Endothelial cell of umbilical vein (primary cell): ENCODE measurements around the gene OR6T1. TPM values are rescaled to one million over a fixed set of nuclear protein-coding genes. Genes with fewer than 3 reads are reported as not detected.

Experiments used
- BruUV-seq: library from RNA; stranded (reverse); fragments of 400-500 nt; replicated peaks from 2 replicates; lab custom pipeline; 2021; lab: Mats Ljungman, UMichigan
- CTCF ChIA-PET: fragments of 300-600, 350-600 bp; sonication (Branson Sonifier 250); formaldehyde crosslinking; loops from one replicate; lab custom pipeline; 2021; ENCODE audit warnings: antibody characterized with exemption, inconsistent platforms; lab: Charles Lee
- POLR2A ChIA-PET: fragments of 300-600, 350-600 bp; sonication (Branson Sonifier 250); formaldehyde crosslinking; loops from one replicate; lab custom pipeline; 2021; ENCODE audit warnings: antibody characterized with exemption, inconsistent platforms; lab: Charles Lee
- DNase-seq: peaks from one replicate; pipeline ENCODE4 v3.0.0-alpha.2; 2011; ENCODE audit warnings: low read depth, low spot score
- FAIRE-seq: peaks from 2 replicates; lab custom pipeline; 2011; peaks lifted over from hg19 to GRCh38; lab: Jason Lieb, UNC
- H2AFZ ChIP-seq: 2 replicates; pipeline ENCODE4 v1.6.0; 2012; ENCODE audit warnings: low read depth, low read length, control low read depth, inconsistent platforms
- H3K27ac ChIP-seq: 2 replicates; pipeline ENCODE4 v1.5.1; 2011; ENCODE audit warnings: low read depth, mild to moderate bottlenecking, control low read depth, low read length, moderate library complexity; ENCODE audit not compliant: insufficient read depth
- H3K27me3 ChIP-seq, 2 experiments: 2 replicates each; pipeline versions ENCODE4 v1.6.0 to v1.6.1; 2011; ENCODE audit warnings: low read length in 2 of 2, mixed read lengths in 1 of 2; ENCODE audit not compliant: control insufficient read depth in 2 of 2, insufficient read depth in 2 of 2
- H3K36me3 ChIP-seq, 2 experiments: 2 replicates in 1 of 2; 3 replicates in 1 of 2; pipeline ENCODE4 v1.5.1; 2011; ENCODE audit warnings: low read length in 2 of 2, mild to moderate bottlenecking in 1 of 2, moderate library complexity in 1 of 2; ENCODE audit not compliant: control insufficient read depth in 2 of 2, insufficient read depth in 2 of 2; ENCODE audit errors: extremely low read depth in 1 of 2
- H3K4me1 ChIP-seq: 3 replicates; pipeline ENCODE4 v1.5.1; 2011; ENCODE audit warnings: mild to moderate bottlenecking, low read length; ENCODE audit not compliant: control insufficient read depth, insufficient read depth; ENCODE audit errors: extremely low read depth
- H3K4me2 ChIP-seq: 2 replicates; pipeline ENCODE4 v1.6.1; 2011; ENCODE audit warnings: low read length, control low read depth, mixed read lengths; ENCODE audit not compliant: insufficient read depth
- H3K4me3 ChIP-seq, 3 experiments: fragments of 200-600 bp in 1 of 3; sonication (generic), shearing (Covaris generic) in 1 of 3; replicated peaks in 1 of 3; 2 replicates each; pipeline ENCODE4 v1.5.1; 2011 to 2016; ENCODE audit warnings: control low read depth in 3 of 3, low read length in 3 of 3, mild to moderate bottlenecking in 2 of 3, inconsistent platforms in 1 of 3, low read depth in 1 of 3, moderate library complexity in 1 of 3; ENCODE audit not compliant: insufficient read depth in 1 of 3
- H3K79me2 ChIP-seq: 2 replicates; pipeline ENCODE4 v1.6.0; 2012; ENCODE audit warnings: low read length, inconsistent platforms; ENCODE audit not compliant: control insufficient read depth, insufficient read depth
- H3K9ac ChIP-seq: replicated peaks from 2 replicates; pipeline ENCODE3; 2011; ENCODE audit warnings: low read length, control low read depth; ENCODE audit not compliant: insufficient read depth; ENCODE audit errors: extremely low read depth
- H3K9me1 ChIP-seq: replicated peaks from 3 replicates; pipeline ENCODE4 v1.6.0; 2011; ENCODE audit warnings: mild to moderate bottlenecking, low read length; ENCODE audit not compliant: control insufficient read depth, insufficient read depth; ENCODE audit errors: extremely low read depth
- H3K9me3 ChIP-seq: replicated peaks from 2 replicates; pipeline ENCODE4 v1.5.1; 2012; ENCODE audit warnings: low read length, inconsistent platforms; ENCODE audit not compliant: control insufficient read depth, insufficient read depth
- H4K20me1 ChIP-seq: replicated peaks from 2 replicates; pipeline ENCODE3; 2011; ENCODE audit warnings: mild to moderate bottlenecking, low read length; ENCODE audit not compliant: control insufficient read depth, insufficient read depth; ENCODE audit errors: extremely low read depth
- CTCF ChIP-seq, 2 donors: IDR thresholded peaks; 1 replicate in 1 of 2; 2 replicates in 1 of 2; pipeline ENCODE4 v1.5.1; 2011; ENCODE audit warnings: low read length in 2 of 2, mild to moderate bottlenecking in 2 of 2, moderate library complexity in 2 of 2, control low read depth in 1 of 2, inconsistent platforms in 1 of 2, low read depth in 1 of 2; ENCODE audit not compliant: insufficient read depth in 1 of 2; ENCODE audit errors: extremely low read depth in 1 of 2
- EZH2 ChIP-seq: IDR thresholded peaks from 2 replicates; pipeline ENCODE4 v1.6.1; 2012; ENCODE audit warnings: borderline replicate concordance, low read depth, mild to moderate bottlenecking, moderate library complexity, low read length, inconsistent platforms; ENCODE audit not compliant: severe bottlenecking
- FOS ChIP-seq: IDR thresholded peaks from 2 replicates; pipeline ENCODE4 v1.6.1; 2011; ENCODE audit warnings: mild to moderate bottlenecking, low read length, moderate library complexity, borderline replicate concordance; ENCODE audit not compliant: insufficient read depth
- JUN ChIP-seq: IDR thresholded peaks from 2 replicates; pipeline ENCODE4 v1.6.1; 2011; ENCODE audit warnings: borderline replicate concordance, low read depth; ENCODE audit not compliant: insufficient read length, insufficient read depth
- MAX ChIP-seq: IDR thresholded peaks from 2 replicates; pipeline ENCODE4 v1.6.1; 2011; ENCODE audit not compliant: insufficient read depth, insufficient read length
- POLR2A ChIP-seq: IDR thresholded peaks from 2 replicates; pipeline ENCODE4 v1.6.1; 2012; ENCODE audit warnings: low read depth, mild to moderate bottlenecking, control low read depth, low read length
- POLR2AphosphoS5 ChIP-seq: IDR thresholded peaks from 2 replicates; pipeline ENCODE4 v1.6.1; 2012; ENCODE audit warnings: low read depth, mild to moderate bottlenecking, control low read depth, low read length, moderate library complexity; ENCODE audit not compliant: insufficient read depth
- dilution Hi-C: fragments of 300-500 bp; cut with MboI; formaldehyde crosslinking; loops from one replicate; pipeline ENCODE4 v1.15.0; 2019; ENCODE audit warnings: low sequenced_read_pairs; ENCODE audit not compliant: extremely low pct_ligation_motif_present
- intact Hi-C: fragments of 100-400 bp; cut with micrococcal nuclease; formaldehyde crosslinking; loops from one replicate; pipeline ENCODE4 v1.10.0; 2022
- polyA plus RNA-seq, 4 experiments: library from polyadenylated mRNA; depleted of rRNA in 3 of 4; stranded (reverse) in 3 of 4; unstranded in 1 of 4; fragments of >200 nt; gene quantifications; 2 replicates each; pipeline versions ENCODE4 v1.2.1 to v1.2.3, GENCODE V29; 2011 to 2012; ENCODE audit warnings: missing spikeins in 1 of 4
- total RNA-seq: library from RNA; stranded (reverse); gene quantifications from 2 replicates; pipeline ENCODE4 v1.2.3, GENCODE V29; 2021

OR6T1 gene
- total and polyA plus RNA-seq, 2 donors (not counting 3 experiments of a cell fraction or from before 2014, with no cell fraction given) = not detected

- Histone ChIP-seq H3K4me3 (no peak overlapping the region), H4K20me1 (no peaks in the 10 kb centered on the region), H3K9me1 (no peaks in the 10 kb centered on the region), H3K79me2 (no peaks in the 10 kb centered on the region), H3K9ac (no peak overlapping the region), H3K4me2 (no peak overlapping the region), H3K27ac (no peak overlapping the region), H3K27me3 (no peaks in the 10 kb centered on the region), H2AFZ (no peak overlapping the region), H3K36me3 (no peaks in the 10 kb centered on the region), H3K4me1 (no peaks in the 10 kb centered on the region), H3K9me3 (no peaks in the 10 kb centered on the region)
- BruUV-seq = no TSS peak
- TF ChIP-seq FOS = no peak
- TF ChIP-seq POLR2A = no peak
- no peak for TF ChIP-seq MAX
- TF ChIP-seq JUN = no peak
- no peak for TF ChIP-seq CTCF (IDR thresholded peaks at IDR 0.05; ENCODE audit: extremely low read depth in 1 of 2, insufficient read depth in 1 of 2, low read depth in 1 of 2, low read length in 2 of 2)
- no peak for TF ChIP-seq EZH2
- TF ChIP-seq POLR2AphosphoS5 = no peak
- ChIA-PET POLR2A (no interaction called here), CTCF (no interaction called here)
- DNase-seq (no peak), FAIRE-seq (no peak)
- dilution Hi-C loops = no loop called here
- intact Hi-C loops = no loop called here
Observed at GRCh38 chr11:123903932-123904331, 39.7 kb downstream of the OR6T1 start.
